ENCODE measurements around the gene CHD5. TPM values are rescaled to one million over a fixed set of nuclear protein-coding genes. Genes with fewer than 3 reads are reported as not detected.

Gene CHD5
- total RNA-seq, 1 donor from 2014 or later, result 31.4 TPM

- DNase-seq (ENCODE audit: low spot score in 2 of 2) (no peak), FAIRE-seq (no peak)
Observed at GRCh38 chr1:6121651-6122370, 58.3 kb downstream of the CHD5 start.

GRCh38 chr1:6121021-6121421 lies 59.1 kb downstream of the CHD5 start:
- no peak for FAIRE-seq
- no peak for DNase-seq (ENCODE audit: low spot score in 2 of 2)

- DNase-seq (ENCODE audit: low spot score in 2 of 2) (no peak), FAIRE-seq (no peak)
Observed at GRCh38 chr1:6118415-6118814, 61.7 kb downstream of the CHD5 start.

- no peak for DNase-seq (ENCODE audit: low spot score in 2 of 2)
- no peak for FAIRE-seq
Observed at GRCh38 chr1:6117624-6118023, 62.5 kb downstream of the CHD5 start.

- no peak for DNase-seq (ENCODE audit: low spot score in 2 of 2)
- FAIRE-seq, result no peak
Observed at GRCh38 chr1:6117064-6117463, 63.1 kb downstream of the CHD5 start.

GRCh38 chr1:6116137-6116536 lies 64.0 kb downstream of the CHD5 start:
- DNase-seq (ENCODE audit: low spot score in 2 of 2) (no peak), FAIRE-seq (no peak)

GRCh38 chr1:6113745-6114144 lies 66.4 kb downstream of the CHD5 start:
- FAIRE-seq, result no peak
- DNase-seq (ENCODE audit: low spot score in 2 of 2), result no peak

GRCh38 chr1:6113116-6113515 lies 67.0 kb downstream of the CHD5 start:
- DNase-seq (ENCODE audit: low spot score in 2 of 2), result no peak
- no peak for FAIRE-seq

GRCh38 chr1:6112690-6113005 lies 67.5 kb downstream of the CHD5 start:
- DNase-seq (ENCODE audit: low spot score in 2 of 2), result no peak
- no peak for FAIRE-seq

- no peak for DNase-seq (ENCODE audit: low spot score in 2 of 2)
- FAIRE-seq, result no peak
Observed at GRCh38 chr1:6111991-6112689, 68.0 kb downstream of the CHD5 start.

- DNase-seq (ENCODE audit: low spot score in 2 of 2), result no peak
- no peak for FAIRE-seq
Observed at GRCh38 chr1:6111571-6111970, 68.5 kb downstream of the CHD5 start.

GRCh38 chr1:6110326-6110725 lies 69.8 kb downstream of the CHD5 start:
- FAIRE-seq, result no peak
- DNase-seq (ENCODE audit: low spot score in 2 of 2), result no peak

- FAIRE-seq (no peak), DNase-seq (ENCODE audit: low spot score in 2 of 2) (no peak)
Observed at GRCh38 chr1:6109688-6110087, 70.4 kb downstream of the CHD5 start.

GRCh38 chr1:6108937-6109614 lies 71.0 kb downstream of the CHD5 start:
- FAIRE-seq, result no peak
- no peak for DNase-seq (ENCODE audit: low spot score in 2 of 2)

- FAIRE-seq (no peak), DNase-seq (ENCODE audit: low spot score in 2 of 2) (no peak)
Observed at GRCh38 chr1:6108476-6108875, 71.6 kb downstream of the CHD5 start.

GRCh38 chr1:6107409-6108356 lies 72.4 kb downstream of the CHD5 start:
- no peak for FAIRE-seq

GRCh38 chr1:6106977-6107376 lies 73.1 kb downstream of the CHD5 start:
- no peak for DNase-seq (ENCODE audit: low spot score in 2 of 2)
- no peak for FAIRE-seq

More at GRCh38 chr1:6107409-6108356, 72.4 kb downstream of the CHD5 start:
- DNase-seq (ENCODE audit: low spot score in 2 of 2), result no peak

GRCh38 chr1:6106321-6106731 lies 73.8 kb downstream of the CHD5 start:
- DNase-seq (ENCODE audit: low spot score in 2 of 2), result no peak
- FAIRE-seq, result no peak

- DNase-seq (ENCODE audit: low spot score in 2 of 2), result no peak
- no peak for FAIRE-seq
Observed at GRCh38 chr1:6105763-6106162, 74.4 kb downstream of the CHD5 start.

- DNase-seq (ENCODE audit: low spot score in 2 of 2), result no peak
- no peak for FAIRE-seq
Observed at GRCh38 chr1:6105218-6105679, 74.9 kb downstream of the CHD5 start.

- DNase-seq (ENCODE audit: low spot score in 2 of 2), result no peak
- FAIRE-seq, result no peak
Observed at GRCh38 chr1:6104631-6105030, 75.5 kb downstream of the CHD5 start.
